Neural cell (in vitro differentiated cells): Measurements from ENCODE around the gene MAP1LC3B2. TPM values are rescaled to one million over a fixed set of nuclear protein-coding genes. Genes with fewer than 3 reads are reported as not detected.

ENCODE experiments used
- H2AFZ ChIP-seq: fragments of 200-600, 300-800 bp; sonication (generic), shearing (Covaris generic); 2 replicates; pipeline ENCODE4 v1.6.0; 2014; ENCODE audit warnings: low read depth, mild to moderate bottlenecking, antibody characterized with exemption, low read length, moderate library complexity
- H3F3A ChIP-seq: fragments of 200-600 bp; shearing (Covaris generic); 2 replicates; pipeline ENCODE4 v1.6.1; 2016; ENCODE audit warnings: mild to moderate bottlenecking, moderate library complexity, mixed read lengths, antibody characterized with exemption, low read length; ENCODE audit not compliant: insufficient read depth, poor library complexity, severe bottlenecking
- H3K27ac ChIP-seq: fragments of 200-600, 300-800 bp; sonication (generic), shearing (Covaris generic); 2 replicates; pipeline ENCODE4 v1.5.1; 2014; ENCODE audit warnings: mild to moderate bottlenecking, low read length, moderate library complexity
- H3K27me3 ChIP-seq: fragments of 300-800, 200-600 bp; sonication (generic), shearing (Covaris generic); 2 replicates; pipeline ENCODE4 v1.6.0; 2014; ENCODE audit warnings: mild to moderate bottlenecking, low read depth, low read length, moderate library complexity; ENCODE audit not compliant: insufficient read depth
- H3K36me3 ChIP-seq: fragments of 300-800, 200-600 bp; sonication (generic), shearing (Covaris generic); 2 replicates; pipeline ENCODE4 v1.5.1; 2014; ENCODE audit warnings: mild to moderate bottlenecking, antibody characterized with exemption, low read length, moderate library complexity; ENCODE audit not compliant: insufficient read depth
- H3K4me2 ChIP-seq: fragments of 300-800, 200-600 bp; sonication (generic), shearing (Covaris generic); 2 replicates; pipeline ENCODE4 v1.6.0; 2014; ENCODE audit warnings: mild to moderate bottlenecking, low read length
- H3K4me3 ChIP-seq: fragments of 300-800, 200-600 bp; sonication (generic), shearing (Covaris generic); 2 replicates; pipeline ENCODE4 v1.5.1; 2014; ENCODE audit warnings: mild to moderate bottlenecking, low read length, moderate library complexity
- H3K79me2 ChIP-seq: fragments of 200-600 bp; shearing (Covaris generic); replicated peaks from 2 replicates; pipeline ENCODE4 v1.6.0; 2014; ENCODE audit warnings: mild to moderate bottlenecking, low read length, moderate library complexity; ENCODE audit not compliant: insufficient read depth
- H3K9ac ChIP-seq: fragments of 300-800, 200-600 bp; sonication (generic), shearing (Covaris generic); 2 replicates; pipeline ENCODE4 v1.6.1; 2016; ENCODE audit warnings: mild to moderate bottlenecking, low read length, mixed read lengths
- H3K9me2 ChIP-seq: fragments of 200-600 bp; shearing (Covaris generic); 2 replicates; pipeline ENCODE4 v1.6.1; 2016; ENCODE audit warnings: mild to moderate bottlenecking, low read length, mixed read lengths; ENCODE audit not compliant: insufficient read depth
- H3K9me3 ChIP-seq: fragments of 200-600, 300-800 bp; sonication (generic), shearing (Covaris generic); 2 replicates; pipeline ENCODE4 v1.6.1; 2016; ENCODE audit warnings: mild to moderate bottlenecking, mixed run types, low read length, moderate library complexity, mixed read lengths
- H4K20me1 ChIP-seq: fragments of 200-600 bp; shearing (Covaris generic); 2 replicates; pipeline ENCODE4 v1.6.1; 2016; ENCODE audit warnings: mild to moderate bottlenecking, mixed run types; ENCODE audit not compliant: insufficient read depth
- EP300 ChIP-seq: fragments of 450-650 bp; conservative IDR thresholded peaks from 2 replicates; pipeline ENCODE4 v1.6.1; 2014; ENCODE audit warnings: antibody characterized with exemption, mild to moderate bottlenecking, moderate library complexity; ENCODE audit not compliant: poor library complexity, severe bottlenecking
- EZH2 ChIP-seq: fragments of 200-600, 300-800 bp; shearing (Covaris generic), sonication (generic); IDR thresholded peaks from 2 replicates; pipeline ENCODE4 v1.6.1; 2014; ENCODE audit warnings: antibody characterized with exemption, low read length, borderline replicate concordance, mild to moderate bottlenecking; ENCODE audit not compliant: insufficient read depth, poor library complexity, severe bottlenecking
- MXI1 ChIP-seq: fragments of 450-650 bp; conservative IDR thresholded peaks from 2 replicates; pipeline ENCODE4 v1.6.1; 2014; ENCODE audit warnings: antibody characterized with exemption, mild to moderate bottlenecking; ENCODE audit not compliant: poor library complexity, severe bottlenecking
- POLR2AphosphoS5 ChIP-seq: IDR thresholded peaks from 2 replicates; pipeline ENCODE4 v1.6.1; 2012
- RAD21 ChIP-seq: fragments of 450-650 bp; conservative IDR thresholded peaks from 2 replicates; pipeline ENCODE4 v1.6.1; 2014; ENCODE audit warnings: antibody characterized with exemption, mild to moderate bottlenecking, moderate library complexity
- SMC3 ChIP-seq: fragments of 450-650 bp; conservative IDR thresholded peaks from 2 replicates; pipeline ENCODE4 v1.6.1; 2014; ENCODE audit warnings: antibody characterized with exemption, mild to moderate bottlenecking, moderate library complexity; ENCODE audit not compliant: poor library complexity
- TAF1 ChIP-seq: IDR thresholded peaks from 2 replicates; pipeline ENCODE4 v1.6.1; 2012; ENCODE audit warnings: low read depth
- polyA plus RNA-seq: library from polyadenylated mRNA; depleted of rRNA; stranded (reverse); fragments of >200 nt; gene quantifications from 2 replicates; pipeline ENCODE4 v1.2.3, GENCODE V29; 2014
- TF ChIP-seq, protein P1 (sequence below): IDR thresholded peaks from 2 replicates; pipeline ENCODE4 v1.6.1; 2012; ENCODE audit warnings: borderline replicate concordance
- TF ChIP-seq, protein P2 (sequence below): fragments of 450-650 bp; IDR thresholded peaks from 2 replicates; pipeline ENCODE4 v1.5.1; 2014; ENCODE audit warnings: antibody characterized with exemption, mild to moderate bottlenecking, moderate library complexity; ENCODE audit not compliant: poor library complexity, severe bottlenecking

The MAP1LC3B2 gene
- polyA plus RNA-seq, 1 donor from 2014 or later = 3.9 TPM

DNA sequence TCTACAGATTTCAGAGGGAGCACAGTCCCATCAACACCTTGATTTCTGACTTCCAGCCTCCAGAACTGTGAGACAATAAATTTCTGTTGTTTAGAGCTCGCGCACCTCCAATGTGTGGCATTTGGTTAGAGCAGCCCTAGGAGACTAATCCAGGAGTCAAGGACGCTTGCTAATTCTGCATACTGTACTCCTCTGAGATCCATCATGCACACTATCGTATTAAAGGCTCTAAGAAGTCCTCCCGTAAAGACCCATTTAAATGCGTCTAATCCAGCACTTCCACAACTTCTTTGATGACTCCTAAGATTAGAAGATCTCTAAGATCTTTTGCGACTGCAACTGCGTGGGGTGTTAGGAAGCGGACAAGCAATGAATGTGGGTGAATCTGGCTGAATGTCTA, 30.4 kb downstream of the MAP1LC3B2 start:
- H3K4me3 ChIP-seq = no peak overlapping the region
- no peaks in the 10 kb centered on the region for H3K9me2 ChIP-seq
- no peaks in the 10 kb centered on the region for H3K36me3 ChIP-seq
- no peaks in the 10 kb centered on the region for H3K9me3 ChIP-seq
- no peak overlapping the region for H2AFZ ChIP-seq
- no peaks in the 10 kb centered on the region for H3K27me3 ChIP-seq
- no peaks in the 10 kb centered on the region for H3F3A ChIP-seq
- no peaks in the 10 kb centered on the region for H4K20me1 ChIP-seq
- H3K27ac ChIP-seq = no peak overlapping the region
- no peaks in the 10 kb centered on the region for H3K79me2 ChIP-seq
- no peak for TF ChIP-seq MXI1
- no peak for TF ChIP-seq EP300
- TF ChIP-seq RAD21 = no peak
- TF ChIP-seq EZH2 = no peak
- no peak for TF ChIP-seq SMC3
- H3K9ac ChIP-seq = no peak overlapping the region
- H3K4me2 ChIP-seq = no peak overlapping the region

DNA sequence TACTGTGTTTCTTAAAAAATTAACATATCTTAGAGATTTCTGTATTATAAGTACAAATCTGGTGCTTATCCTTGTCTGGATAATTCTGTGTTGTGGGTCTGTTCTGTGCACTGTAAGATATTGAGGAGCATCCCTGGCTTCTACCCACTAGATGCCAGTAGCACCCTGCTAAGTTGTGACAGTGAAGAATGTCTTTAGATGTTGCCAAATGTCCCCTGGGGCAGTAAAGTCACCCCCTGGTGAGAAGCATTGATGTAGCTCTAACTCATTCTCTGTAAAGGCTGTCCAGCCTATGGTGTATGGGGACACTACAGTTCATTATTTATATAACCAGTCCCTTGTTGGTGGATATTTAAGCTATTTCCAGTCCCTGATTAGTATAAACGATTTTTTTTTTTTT, 31.4 kb downstream of the MAP1LC3B2 start:
- TF ChIP-seq POLR2AphosphoS5 (no peak), RAD21 (peak; percentile 37)

DNA sequence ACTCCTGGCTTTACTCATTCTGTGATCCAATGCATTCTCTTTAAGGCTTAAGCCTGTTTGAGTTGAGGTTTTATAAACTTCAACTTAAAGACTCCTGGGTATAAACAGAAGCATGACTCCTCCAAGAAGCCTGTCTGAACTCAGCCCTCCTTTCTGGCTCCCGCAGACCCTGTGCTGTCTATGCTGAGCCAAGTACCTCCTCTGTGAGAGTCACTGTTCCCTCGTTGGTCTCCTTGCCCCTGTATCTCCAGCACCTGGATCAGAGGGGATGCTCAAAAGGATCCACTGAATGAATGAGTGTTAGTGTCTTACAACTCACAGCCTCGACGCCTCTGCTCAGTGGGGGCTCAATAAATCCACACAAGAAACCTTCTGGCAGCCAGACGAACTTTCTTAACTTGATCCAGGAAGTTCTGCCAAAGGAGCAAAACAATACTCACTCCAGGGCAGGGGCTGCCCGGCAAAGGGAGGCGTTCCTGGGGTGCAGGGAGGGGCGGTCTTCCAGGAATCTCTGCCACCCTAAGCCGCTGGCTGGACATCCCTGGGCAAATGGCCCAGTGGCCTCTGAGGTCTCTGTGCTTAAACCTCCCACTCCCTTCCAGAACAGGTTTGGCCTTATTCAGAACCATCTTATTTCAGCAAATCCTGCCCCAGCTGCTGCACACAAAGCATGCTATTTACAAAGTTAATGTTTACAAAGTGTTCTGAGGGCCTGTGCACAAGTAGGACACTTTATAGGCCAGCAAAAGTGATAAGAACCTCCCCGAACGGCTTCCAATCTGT, 32.9 kb downstream of the MAP1LC3B2 start:
- no peak overlapping the region for H3K9ac ChIP-seq
- H2AFZ ChIP-seq = no peak overlapping the region
- no peak overlapping the region for H3K4me2 ChIP-seq

More for the DNA sequence above, 31.4 kb downstream of the MAP1LC3B2 start:
- no peaks in the 10 kb centered on the region for H3K9me2 ChIP-seq
- H3K4me2 ChIP-seq = no peak overlapping the region
- no peak overlapping the region for H2AFZ ChIP-seq
- H3K4me3 ChIP-seq = no peak overlapping the region
- H3K79me2 ChIP-seq = no peaks in the 10 kb centered on the region
- H4K20me1 ChIP-seq = no peaks in the 10 kb centered on the region
- no peaks in the 10 kb centered on the region for H3K36me3 ChIP-seq
- no peak overlapping the region for H3K27ac ChIP-seq
- H3K9me3 ChIP-seq = no peaks in the 10 kb centered on the region
- no peak overlapping the region for H3K9ac ChIP-seq
- no peaks in the 10 kb centered on the region for H3F3A ChIP-seq
- no peaks in the 10 kb centered on the region for H3K27me3 ChIP-seq

More for the DNA sequence above, 32.9 kb downstream of the MAP1LC3B2 start:
- Histone ChIP-seq H4K20me1 (no peaks in the 10 kb centered on the region), H3K9me3 (no peaks in the 10 kb centered on the region), H3K36me3 (no peaks in the 10 kb centered on the region), H3K27me3 (no peaks in the 10 kb centered on the region), H3K9me2 (no peaks in the 10 kb centered on the region), H3F3A (no peaks in the 10 kb centered on the region), H3K79me2 (no peaks in the 10 kb centered on the region), H3K27ac (no peak overlapping the region), H3K4me3 (no peak overlapping the region)
- TF ChIP-seq POLR2AphosphoS5 (no peak), RAD21 (no peak), SMC3 (no peak), TAF1 (no peak), EP300 (no peak), EZH2 (no peak), MXI1 (no peak)
- TF ChIP-seq, protein P1, sequence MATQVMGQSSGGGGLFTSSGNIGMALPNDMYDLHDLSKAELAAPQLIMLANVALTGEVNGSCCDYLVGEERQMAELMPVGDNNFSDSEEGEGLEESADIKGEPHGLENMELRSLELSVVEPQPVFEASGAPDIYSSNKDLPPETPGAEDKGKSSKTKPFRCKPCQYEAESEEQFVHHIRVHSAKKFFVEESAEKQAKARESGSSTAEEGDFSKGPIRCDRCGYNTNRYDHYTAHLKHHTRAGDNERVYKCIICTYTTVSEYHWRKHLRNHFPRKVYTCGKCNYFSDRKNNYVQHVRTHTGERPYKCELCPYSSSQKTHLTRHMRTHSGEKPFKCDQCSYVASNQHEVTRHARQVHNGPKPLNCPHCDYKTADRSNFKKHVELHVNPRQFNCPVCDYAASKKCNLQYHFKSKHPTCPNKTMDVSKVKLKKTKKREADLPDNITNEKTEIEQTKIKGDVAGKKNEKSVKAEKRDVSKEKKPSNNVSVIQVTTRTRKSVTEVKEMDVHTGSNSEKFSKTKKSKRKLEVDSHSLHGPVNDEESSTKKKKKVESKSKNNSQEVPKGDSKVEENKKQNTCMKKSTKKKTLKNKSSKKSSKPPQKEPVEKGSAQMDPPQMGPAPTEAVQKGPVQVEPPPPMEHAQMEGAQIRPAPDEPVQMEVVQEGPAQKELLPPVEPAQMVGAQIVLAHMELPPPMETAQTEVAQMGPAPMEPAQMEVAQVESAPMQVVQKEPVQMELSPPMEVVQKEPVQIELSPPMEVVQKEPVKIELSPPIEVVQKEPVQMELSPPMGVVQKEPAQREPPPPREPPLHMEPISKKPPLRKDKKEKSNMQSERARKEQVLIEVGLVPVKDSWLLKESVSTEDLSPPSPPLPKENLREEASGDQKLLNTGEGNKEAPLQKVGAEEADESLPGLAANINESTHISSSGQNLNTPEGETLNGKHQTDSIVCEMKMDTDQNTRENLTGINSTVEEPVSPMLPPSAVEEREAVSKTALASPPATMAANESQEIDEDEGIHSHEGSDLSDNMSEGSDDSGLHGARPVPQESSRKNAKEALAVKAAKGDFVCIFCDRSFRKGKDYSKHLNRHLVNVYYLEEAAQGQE = no peak
- TF ChIP-seq, protein P2, sequence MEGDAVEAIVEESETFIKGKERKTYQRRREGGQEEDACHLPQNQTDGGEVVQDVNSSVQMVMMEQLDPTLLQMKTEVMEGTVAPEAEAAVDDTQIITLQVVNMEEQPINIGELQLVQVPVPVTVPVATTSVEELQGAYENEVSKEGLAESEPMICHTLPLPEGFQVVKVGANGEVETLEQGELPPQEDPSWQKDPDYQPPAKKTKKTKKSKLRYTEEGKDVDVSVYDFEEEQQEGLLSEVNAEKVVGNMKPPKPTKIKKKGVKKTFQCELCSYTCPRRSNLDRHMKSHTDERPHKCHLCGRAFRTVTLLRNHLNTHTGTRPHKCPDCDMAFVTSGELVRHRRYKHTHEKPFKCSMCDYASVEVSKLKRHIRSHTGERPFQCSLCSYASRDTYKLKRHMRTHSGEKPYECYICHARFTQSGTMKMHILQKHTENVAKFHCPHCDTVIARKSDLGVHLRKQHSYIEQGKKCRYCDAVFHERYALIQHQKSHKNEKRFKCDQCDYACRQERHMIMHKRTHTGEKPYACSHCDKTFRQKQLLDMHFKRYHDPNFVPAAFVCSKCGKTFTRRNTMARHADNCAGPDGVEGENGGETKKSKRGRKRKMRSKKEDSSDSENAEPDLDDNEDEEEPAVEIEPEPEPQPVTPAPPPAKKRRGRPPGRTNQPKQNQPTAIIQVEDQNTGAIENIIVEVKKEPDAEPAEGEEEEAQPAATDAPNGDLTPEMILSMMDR = no peak
